Neural cell (in vitro differentiated cells): ENCODE data around the gene NMNAT3.

Experiments used
- EP300 ChIP-seq: fragments of 450-650 bp; conservative IDR thresholded peaks from 2 replicates; pipeline ENCODE4 v1.6.1; 2014; ENCODE audit warnings: antibody characterized with exemption, mild to moderate bottlenecking, moderate library complexity; ENCODE audit not compliant: poor library complexity, severe bottlenecking
- EZH2 ChIP-seq: fragments of 200-600, 300-800 bp; shearing (Covaris generic), sonication (generic); IDR thresholded peaks from 2 replicates; pipeline ENCODE4 v1.6.1; 2014; ENCODE audit warnings: antibody characterized with exemption, low read length, borderline replicate concordance, mild to moderate bottlenecking; ENCODE audit not compliant: insufficient read depth, poor library complexity, severe bottlenecking
- POLR2AphosphoS5 ChIP-seq: IDR thresholded peaks from 2 replicates; pipeline ENCODE4 v1.6.1; 2012
- SMC3 ChIP-seq: fragments of 450-650 bp; conservative IDR thresholded peaks from 2 replicates; pipeline ENCODE4 v1.6.1; 2014; ENCODE audit warnings: antibody characterized with exemption, mild to moderate bottlenecking, moderate library complexity; ENCODE audit not compliant: poor library complexity
- TAF1 ChIP-seq: IDR thresholded peaks from 2 replicates; pipeline ENCODE4 v1.6.1; 2012; ENCODE audit warnings: low read depth
- TF ChIP-seq, protein P1 (sequence below): fragments of 450-650 bp; IDR thresholded peaks from 2 replicates; pipeline ENCODE4 v1.5.1; 2014; ENCODE audit warnings: antibody characterized with exemption, mild to moderate bottlenecking, moderate library complexity; ENCODE audit not compliant: poor library complexity, severe bottlenecking
- TF ChIP-seq, protein P2 (sequence below): IDR thresholded peaks from 2 replicates; pipeline ENCODE4 v1.6.1; 2012; ENCODE audit warnings: borderline replicate concordance

DNA sequence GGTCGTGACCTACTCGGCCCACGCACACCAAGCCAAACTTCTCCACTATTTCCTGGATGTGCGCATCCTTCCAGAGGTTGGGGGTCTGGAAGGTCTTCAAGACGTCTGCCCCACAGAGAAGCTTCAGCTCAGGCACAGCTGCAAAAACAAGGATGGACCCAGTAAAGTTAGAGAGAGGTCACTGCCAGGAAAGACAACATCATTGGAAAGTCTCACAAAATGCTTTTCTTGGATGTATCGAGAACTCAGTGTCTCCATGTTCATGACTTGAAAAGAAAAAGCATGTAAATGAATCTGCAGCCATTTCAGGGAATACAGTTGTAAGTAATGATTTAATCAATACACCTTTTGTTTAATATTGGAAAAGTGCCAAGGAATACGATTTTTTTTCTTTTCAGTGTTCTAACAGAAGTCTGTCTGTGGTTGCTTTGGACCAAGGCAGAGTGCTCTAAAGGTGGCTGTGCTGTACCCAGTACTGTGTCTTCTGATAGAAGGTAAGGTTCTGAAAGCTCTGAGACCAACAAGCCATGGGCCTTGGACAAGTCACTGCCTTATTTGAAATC, 116.4 kb downstream of the NMNAT3 start:
- no peak for TF ChIP-seq EZH2
- no peak for TF ChIP-seq POLR2AphosphoS5
- TF ChIP-seq, protein P1, sequence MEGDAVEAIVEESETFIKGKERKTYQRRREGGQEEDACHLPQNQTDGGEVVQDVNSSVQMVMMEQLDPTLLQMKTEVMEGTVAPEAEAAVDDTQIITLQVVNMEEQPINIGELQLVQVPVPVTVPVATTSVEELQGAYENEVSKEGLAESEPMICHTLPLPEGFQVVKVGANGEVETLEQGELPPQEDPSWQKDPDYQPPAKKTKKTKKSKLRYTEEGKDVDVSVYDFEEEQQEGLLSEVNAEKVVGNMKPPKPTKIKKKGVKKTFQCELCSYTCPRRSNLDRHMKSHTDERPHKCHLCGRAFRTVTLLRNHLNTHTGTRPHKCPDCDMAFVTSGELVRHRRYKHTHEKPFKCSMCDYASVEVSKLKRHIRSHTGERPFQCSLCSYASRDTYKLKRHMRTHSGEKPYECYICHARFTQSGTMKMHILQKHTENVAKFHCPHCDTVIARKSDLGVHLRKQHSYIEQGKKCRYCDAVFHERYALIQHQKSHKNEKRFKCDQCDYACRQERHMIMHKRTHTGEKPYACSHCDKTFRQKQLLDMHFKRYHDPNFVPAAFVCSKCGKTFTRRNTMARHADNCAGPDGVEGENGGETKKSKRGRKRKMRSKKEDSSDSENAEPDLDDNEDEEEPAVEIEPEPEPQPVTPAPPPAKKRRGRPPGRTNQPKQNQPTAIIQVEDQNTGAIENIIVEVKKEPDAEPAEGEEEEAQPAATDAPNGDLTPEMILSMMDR: no peak
- no peak for TF ChIP-seq TAF1
- no peak for TF ChIP-seq EP300
- TF ChIP-seq, protein P2, sequence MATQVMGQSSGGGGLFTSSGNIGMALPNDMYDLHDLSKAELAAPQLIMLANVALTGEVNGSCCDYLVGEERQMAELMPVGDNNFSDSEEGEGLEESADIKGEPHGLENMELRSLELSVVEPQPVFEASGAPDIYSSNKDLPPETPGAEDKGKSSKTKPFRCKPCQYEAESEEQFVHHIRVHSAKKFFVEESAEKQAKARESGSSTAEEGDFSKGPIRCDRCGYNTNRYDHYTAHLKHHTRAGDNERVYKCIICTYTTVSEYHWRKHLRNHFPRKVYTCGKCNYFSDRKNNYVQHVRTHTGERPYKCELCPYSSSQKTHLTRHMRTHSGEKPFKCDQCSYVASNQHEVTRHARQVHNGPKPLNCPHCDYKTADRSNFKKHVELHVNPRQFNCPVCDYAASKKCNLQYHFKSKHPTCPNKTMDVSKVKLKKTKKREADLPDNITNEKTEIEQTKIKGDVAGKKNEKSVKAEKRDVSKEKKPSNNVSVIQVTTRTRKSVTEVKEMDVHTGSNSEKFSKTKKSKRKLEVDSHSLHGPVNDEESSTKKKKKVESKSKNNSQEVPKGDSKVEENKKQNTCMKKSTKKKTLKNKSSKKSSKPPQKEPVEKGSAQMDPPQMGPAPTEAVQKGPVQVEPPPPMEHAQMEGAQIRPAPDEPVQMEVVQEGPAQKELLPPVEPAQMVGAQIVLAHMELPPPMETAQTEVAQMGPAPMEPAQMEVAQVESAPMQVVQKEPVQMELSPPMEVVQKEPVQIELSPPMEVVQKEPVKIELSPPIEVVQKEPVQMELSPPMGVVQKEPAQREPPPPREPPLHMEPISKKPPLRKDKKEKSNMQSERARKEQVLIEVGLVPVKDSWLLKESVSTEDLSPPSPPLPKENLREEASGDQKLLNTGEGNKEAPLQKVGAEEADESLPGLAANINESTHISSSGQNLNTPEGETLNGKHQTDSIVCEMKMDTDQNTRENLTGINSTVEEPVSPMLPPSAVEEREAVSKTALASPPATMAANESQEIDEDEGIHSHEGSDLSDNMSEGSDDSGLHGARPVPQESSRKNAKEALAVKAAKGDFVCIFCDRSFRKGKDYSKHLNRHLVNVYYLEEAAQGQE: no peak
- TF ChIP-seq SMC3: no peak
